Measurements from ENCODE around the gene ZFYVE28.
A peak's percentile ranks its signal among the peaks of the same experiment; 100 is the strongest.

Gene ZFYVE28

DNA sequence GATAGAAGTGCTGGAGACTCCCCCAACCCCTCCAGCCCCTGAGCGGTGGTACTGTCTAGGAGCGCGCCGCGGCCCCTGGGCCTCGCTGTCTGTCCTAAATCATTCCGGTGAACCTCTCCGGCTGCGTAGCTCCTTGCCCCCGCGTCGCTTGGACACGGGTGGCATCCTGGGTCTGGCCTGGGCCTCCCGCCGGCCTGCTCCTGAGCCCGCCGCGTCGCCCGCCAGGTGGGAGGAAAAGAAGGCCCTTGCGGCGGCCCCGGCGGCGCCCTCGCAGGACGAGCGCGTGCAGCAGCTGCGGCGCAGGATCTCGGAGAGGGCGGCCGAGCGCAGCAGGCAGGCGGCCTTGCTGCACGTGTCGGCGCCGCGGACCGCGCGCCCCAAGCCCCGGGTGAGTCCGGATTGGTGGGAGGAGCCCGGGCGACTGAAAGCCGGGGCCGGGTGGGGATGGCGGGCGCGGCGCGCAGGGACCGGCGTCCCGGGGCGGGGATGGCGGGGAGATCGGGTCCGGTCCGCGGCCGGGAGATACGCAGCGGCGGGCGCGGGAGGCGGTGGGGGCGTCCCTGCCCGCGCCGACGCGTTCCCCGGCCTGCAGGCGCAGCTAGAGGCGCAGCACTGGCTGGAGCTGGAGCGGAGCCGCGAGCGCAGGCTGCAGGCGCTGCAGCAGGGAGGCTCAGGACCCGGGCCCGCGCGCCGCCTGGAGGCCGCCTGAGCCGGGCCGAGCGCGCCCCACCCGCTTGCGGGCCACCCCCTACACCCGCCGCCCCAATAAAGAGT, 44.0 kb upstream of the ZFYVE28 start:
- H3K27ac ChIP-seq, result no peak overlapping the region
- H2AFZ ChIP-seq, result peak overlapping the region; percentile 61
- H3K79me2 ChIP-seq, result no peaks in the 10 kb centered on the region
- no peaks in the 10 kb centered on the region for H3K27me3 ChIP-seq (ENCODE audit: control insufficient read depth, insufficient read depth, low read length)
- H3K4me3 ChIP-seq (ENCODE audit: low read depth, low read length), result peak overlapping the region; percentile 11
- peak overlapping the region; percentile 74 for H3K4me2 ChIP-seq (ENCODE audit: low read length)
- H3K36me3 ChIP-seq (ENCODE audit: control insufficient read depth, insufficient read depth, low read length), result no peaks in the 10 kb centered on the region
- no peaks in the 10 kb centered on the region for H3K4me1 ChIP-seq
- no peaks in the 10 kb centered on the region for H3K9me3 ChIP-seq (ENCODE audit: control insufficient read depth, low read length)
- no peak overlapping the region for H3K9ac ChIP-seq
- TF ChIP-seq, protein P1, sequence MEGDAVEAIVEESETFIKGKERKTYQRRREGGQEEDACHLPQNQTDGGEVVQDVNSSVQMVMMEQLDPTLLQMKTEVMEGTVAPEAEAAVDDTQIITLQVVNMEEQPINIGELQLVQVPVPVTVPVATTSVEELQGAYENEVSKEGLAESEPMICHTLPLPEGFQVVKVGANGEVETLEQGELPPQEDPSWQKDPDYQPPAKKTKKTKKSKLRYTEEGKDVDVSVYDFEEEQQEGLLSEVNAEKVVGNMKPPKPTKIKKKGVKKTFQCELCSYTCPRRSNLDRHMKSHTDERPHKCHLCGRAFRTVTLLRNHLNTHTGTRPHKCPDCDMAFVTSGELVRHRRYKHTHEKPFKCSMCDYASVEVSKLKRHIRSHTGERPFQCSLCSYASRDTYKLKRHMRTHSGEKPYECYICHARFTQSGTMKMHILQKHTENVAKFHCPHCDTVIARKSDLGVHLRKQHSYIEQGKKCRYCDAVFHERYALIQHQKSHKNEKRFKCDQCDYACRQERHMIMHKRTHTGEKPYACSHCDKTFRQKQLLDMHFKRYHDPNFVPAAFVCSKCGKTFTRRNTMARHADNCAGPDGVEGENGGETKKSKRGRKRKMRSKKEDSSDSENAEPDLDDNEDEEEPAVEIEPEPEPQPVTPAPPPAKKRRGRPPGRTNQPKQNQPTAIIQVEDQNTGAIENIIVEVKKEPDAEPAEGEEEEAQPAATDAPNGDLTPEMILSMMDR (IDR thresholded peaks at IDR 0.05), result peak; percentile 29

- TF ChIP-seq, protein P1 (IDR thresholded peaks at IDR 0.05), result no peak
- H3K4me1 ChIP-seq, result no peaks in the 10 kb centered on the region
- H3K79me2 ChIP-seq, result no peaks in the 10 kb centered on the region
- H3K9ac ChIP-seq, result no peak overlapping the region
- no peaks in the 10 kb centered on the region for H3K36me3 ChIP-seq (ENCODE audit: control insufficient read depth, insufficient read depth, low read length)
- H3K9me3 ChIP-seq (ENCODE audit: control insufficient read depth, low read length), result no peaks in the 10 kb centered on the region
- no peak overlapping the region for H3K27ac ChIP-seq
- no peak overlapping the region for H3K4me2 ChIP-seq (ENCODE audit: low read length)
- H3K27me3 ChIP-seq (ENCODE audit: control insufficient read depth, insufficient read depth, low read length), result no peaks in the 10 kb centered on the region
- no peak overlapping the region for H2AFZ ChIP-seq
- H3K4me3 ChIP-seq (ENCODE audit: low read depth, low read length), result no peak overlapping the region
Observed at GRCh38 chr4:2461246-2461960, 43.0 kb upstream of the ZFYVE28 start.

DNA sequence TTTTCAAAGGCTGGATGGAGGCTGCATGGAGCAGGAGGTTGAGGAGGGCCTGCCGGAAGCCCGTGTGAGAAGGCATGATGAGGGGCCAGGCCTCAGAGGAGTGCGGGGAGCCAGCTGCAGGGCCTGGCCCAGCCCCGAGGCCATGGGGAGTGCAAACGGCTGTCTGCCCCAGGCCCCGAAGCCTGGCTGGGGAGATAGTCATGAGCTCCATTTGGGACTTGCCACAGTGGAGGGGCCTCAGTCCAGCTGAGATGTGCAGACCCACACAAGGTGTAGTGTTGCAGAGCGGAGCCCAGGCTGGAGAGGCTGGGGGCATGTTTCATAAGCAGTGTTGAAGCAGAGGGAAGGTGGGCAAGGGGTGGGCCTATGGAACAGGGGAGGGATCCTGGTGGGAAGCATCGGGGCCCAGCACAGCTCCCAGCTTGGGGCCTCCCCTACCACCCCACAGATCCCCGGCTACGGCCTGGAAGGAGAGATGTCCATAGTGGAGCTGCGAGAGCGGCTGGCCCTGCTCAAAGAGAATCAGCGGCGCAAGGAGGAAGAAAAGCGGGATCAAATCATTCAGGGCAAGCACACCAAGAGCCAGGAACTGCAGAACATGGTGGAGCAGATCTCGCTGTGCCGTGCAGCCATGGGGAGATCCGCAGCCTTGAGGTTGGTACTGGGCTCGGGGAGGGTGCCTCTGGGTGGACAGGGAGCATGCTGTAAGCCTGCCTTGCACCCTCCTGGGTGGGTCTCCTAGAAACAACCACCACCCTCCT, 41.3 kb upstream of the ZFYVE28 start:
- TF ChIP-seq, protein P1 (IDR thresholded peaks at IDR 0.05), result no peak

GRCh38 chr4:2458546-2459491, 40.4 kb upstream of the ZFYVE28 start:
- H3K27me3 ChIP-seq (ENCODE audit: control insufficient read depth, insufficient read depth, low read length), result no peaks in the 10 kb centered on the region
- no peak overlapping the region for H3K4me2 ChIP-seq (ENCODE audit: low read length)
- TF ChIP-seq, protein P1 (IDR thresholded peaks at IDR 0.05), result no peak
- no peak overlapping the region for H3K4me3 ChIP-seq (ENCODE audit: low read depth, low read length)
- no peak overlapping the region for H3K27ac ChIP-seq
- no peak overlapping the region for H2AFZ ChIP-seq
- H3K4me1 ChIP-seq, result no peaks in the 10 kb centered on the region
- no peaks in the 10 kb centered on the region for H3K79me2 ChIP-seq
- H3K9ac ChIP-seq, result no peak overlapping the region
- no peaks in the 10 kb centered on the region for H3K36me3 ChIP-seq (ENCODE audit: control insufficient read depth, insufficient read depth, low read length)
- H3K9me3 ChIP-seq (ENCODE audit: control insufficient read depth, low read length), result no peaks in the 10 kb centered on the region

More for the DNA sequence above, 41.3 kb upstream of the ZFYVE28 start:
- Histone ChIP-seq H2AFZ (no peak overlapping the region), H3K4me2 (ENCODE audit: low read length) (no peak overlapping the region), H3K36me3 (ENCODE audit: control insufficient read depth, insufficient read depth, low read length) (no peaks in the 10 kb centered on the region), H3K4me1 (no peaks in the 10 kb centered on the region), H3K4me3 (ENCODE audit: low read depth, low read length) (no peak overlapping the region), H3K9me3 (ENCODE audit: control insufficient read depth, low read length) (no peaks in the 10 kb centered on the region), H3K79me2 (no peaks in the 10 kb centered on the region), H3K27me3 (ENCODE audit: control insufficient read depth, insufficient read depth, low read length) (no peaks in the 10 kb centered on the region), H3K27ac (no peak overlapping the region), H3K9ac (no peak overlapping the region)
